IgD-negative memory B cell (primary cell): Measurements from ENCODE around the gene THRB. TPM values are rescaled to one million over a fixed set of nuclear protein-coding genes. Genes with fewer than 3 reads are reported as not detected.

ENCODE experiments used
- H3K27ac Mint-ChIP-seq, 3 donors: one replicate each; pipeline ENCODE4 v1.8.0; 2020 to 2022; ENCODE audit warnings: mild to moderate bottlenecking in 3 of 3, mixed read lengths in 3 of 3, moderate library complexity in 1 of 3
- H3K27me3 Mint-ChIP-seq: one replicate; pipeline ENCODE4 v1.8.0; 2021; ENCODE audit warnings: mixed read lengths
- H3K36me3 Mint-ChIP-seq: one replicate; pipeline ENCODE4 v1.8.0; 2020; ENCODE audit warnings: mild to moderate bottlenecking, mixed read lengths
- H3K4me1 Mint-ChIP-seq, 3 donors: one replicate each; pipeline ENCODE4 v1.8.0; 2020 to 2022; ENCODE audit warnings: mixed read lengths in 3 of 3, mild to moderate bottlenecking in 1 of 3
- H3K4me3 Mint-ChIP-seq, 4 donors: one replicate each; pipeline ENCODE4 v1.8.0; 2020 to 2022; ENCODE audit warnings: mild to moderate bottlenecking in 4 of 4, mixed read lengths in 4 of 4, moderate library complexity in 3 of 4
- H3K9me3 Mint-ChIP-seq, 3 donors: one replicate each; pipeline ENCODE4 v1.8.0; 2020 to 2021; ENCODE audit warnings: mixed read lengths in 3 of 3, mild to moderate bottlenecking in 1 of 3
- polyA plus RNA-seq: library from polyadenylated mRNA; unstranded; fragments of 300-500 nt; fragmentation: Illumina TruSeq; gene quantifications from one replicate; pipeline ENCODE4 v1.2.3, GENCODE V29; 2021

The THRB gene
- polyA plus RNA-seq, 1 donor from 2014 or later, result 0.38 TPM

DNA sequence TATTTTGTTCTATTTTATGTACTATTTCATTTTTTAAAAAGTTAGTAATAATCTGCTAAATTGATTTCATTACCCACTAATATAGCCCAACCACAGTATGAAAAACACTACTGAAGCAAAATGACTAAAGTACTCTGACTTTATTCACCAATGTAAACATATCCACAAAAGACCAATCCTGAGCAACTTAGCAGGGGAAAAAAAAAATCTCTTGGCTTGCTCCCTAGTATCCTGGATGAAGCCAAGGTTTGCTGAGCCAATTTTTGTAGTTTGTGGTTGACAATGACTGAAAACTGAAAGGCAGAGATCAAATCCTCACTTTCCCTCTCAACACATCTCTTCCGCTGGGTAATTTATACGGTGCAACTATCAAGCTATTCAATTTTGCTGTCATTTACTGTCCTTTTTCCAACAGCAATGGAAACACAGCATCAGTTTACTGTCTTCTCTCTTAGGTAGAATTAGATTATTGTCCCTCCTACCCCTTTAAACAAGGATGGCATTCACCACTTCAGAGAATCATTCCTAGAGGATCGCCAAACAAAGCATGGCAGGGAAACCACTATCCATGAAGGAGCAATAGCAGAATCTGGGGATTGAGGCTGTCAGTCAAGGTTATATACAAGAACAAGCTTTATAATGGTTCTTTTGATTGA lies 149.7 kb downstream of the THRB start:
- Mint-ChIP-seq H3K36me3 (no peaks in the 10 kb centered on the region), H3K27me3 (no peaks in the 10 kb centered on the region), H3K27ac (no peak overlapping the region), H3K4me3 (no peak overlapping the region), H3K4me1 (peaks cover 0 to 2% (median 0%) of the 10 kb centered on the region in 3 donors), H3K9me3 (peaks cover 0 to 2% (median 2%) of the 10 kb centered on the region in 3 donors)

DNA sequence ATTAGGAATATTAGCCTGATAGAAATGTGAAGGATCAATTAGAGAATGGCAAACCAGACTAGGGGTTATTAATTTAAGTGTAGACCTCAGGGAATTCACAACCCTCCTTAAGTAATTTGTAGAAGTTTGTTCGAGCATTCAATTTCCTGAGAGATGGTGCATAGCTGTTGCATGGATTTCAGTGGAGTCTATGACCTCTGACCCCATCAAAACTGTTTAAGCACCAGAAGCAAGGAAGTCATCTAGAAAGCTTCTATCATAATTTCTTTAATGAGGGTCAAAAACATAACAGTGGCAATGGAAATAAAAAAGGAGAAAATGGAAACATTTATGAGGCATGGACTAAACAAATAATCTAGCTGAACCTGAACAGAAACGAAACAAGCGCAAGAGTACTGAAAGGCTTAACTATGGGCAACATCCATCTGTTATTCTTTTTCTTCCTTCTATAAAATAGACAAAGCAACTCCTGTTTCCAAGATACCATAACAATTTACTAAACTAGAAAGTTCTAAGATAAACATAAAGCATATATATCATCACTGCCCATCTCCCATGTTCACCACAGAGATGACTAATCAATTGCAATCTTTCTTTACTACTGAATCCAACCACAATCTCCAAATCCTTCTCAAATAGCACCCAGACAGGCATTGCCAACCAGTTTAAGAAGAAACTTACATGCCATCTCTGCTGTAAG lies 151.4 kb downstream of the THRB start:
- Mint-ChIP-seq H3K9me3 (peaks cover 0 to 2% (median 2%) of the 10 kb centered on the region in 3 donors), H3K27me3 (no peaks in the 10 kb centered on the region)

DNA sequence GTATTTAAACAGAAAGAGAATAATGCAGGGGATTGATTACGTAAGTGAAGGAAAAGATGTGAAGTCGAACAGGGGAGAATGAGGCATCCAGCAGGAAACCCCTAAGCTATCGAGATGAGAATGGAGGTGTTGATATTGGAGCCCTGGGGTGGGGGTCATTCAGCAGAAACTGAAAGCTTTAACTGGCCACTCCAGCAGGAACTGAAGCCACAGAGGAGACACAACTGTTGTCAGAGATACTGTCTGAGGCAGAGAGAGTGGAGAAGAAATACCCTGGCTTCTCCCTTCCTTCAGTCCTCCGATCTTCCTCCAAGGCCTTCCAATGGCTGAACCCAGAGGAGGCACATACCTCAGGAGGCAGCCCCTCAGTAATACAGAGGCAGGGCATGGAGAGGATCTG lies 152.4 kb downstream of the THRB start:
- Mint-ChIP-seq H3K27ac (no peak overlapping the region), H3K9me3 (peaks cover 0 to 2% (median 2%) of the 10 kb centered on the region in 3 donors), H3K4me1 (peaks cover 0 to 2% (median 0%) of the 10 kb centered on the region in 3 donors), H3K36me3 (no peaks in the 10 kb centered on the region), H3K4me3 (no peak overlapping the region), H3K27me3 (no peaks in the 10 kb centered on the region)

More for the DNA sequence above, 151.4 kb downstream of the THRB start:
- Mint-ChIP-seq H3K27ac (no peak overlapping the region), H3K4me3 (no peak overlapping the region), H3K4me1 (peaks cover 0 to 2% (median 0%) of the 10 kb centered on the region in 3 donors), H3K36me3 (no peaks in the 10 kb centered on the region)

DNA sequence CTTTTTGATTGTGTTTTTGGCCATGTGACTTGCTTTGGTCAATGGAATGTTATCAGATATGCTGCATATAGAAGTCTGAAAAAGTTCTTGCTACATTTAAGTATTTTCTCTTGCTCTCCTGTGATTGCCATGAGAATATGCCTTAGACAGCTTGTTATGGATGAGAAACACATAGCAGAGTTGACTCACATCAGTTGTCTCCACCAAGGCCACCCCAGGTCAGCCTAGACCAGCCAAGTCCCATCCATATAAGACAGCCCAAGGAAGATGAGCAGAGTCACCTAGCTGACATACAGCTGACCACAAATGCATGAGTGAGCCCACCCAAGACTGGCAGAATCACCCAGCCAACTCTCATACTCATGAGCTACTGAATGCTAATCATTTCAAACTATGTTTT lies 153.0 kb downstream of the THRB start:
- Mint-ChIP-seq H3K4me1 (peaks cover 0 to 2% (median 0%) of the 10 kb centered on the region in 3 donors), H3K27ac (no peak overlapping the region), H3K9me3 (peaks cover 0 to 2% (median 2%) of the 10 kb centered on the region in 3 donors), H3K4me3 (no peak overlapping the region), H3K27me3 (no peaks in the 10 kb centered on the region), H3K36me3 (no peaks in the 10 kb centered on the region)

DNA sequence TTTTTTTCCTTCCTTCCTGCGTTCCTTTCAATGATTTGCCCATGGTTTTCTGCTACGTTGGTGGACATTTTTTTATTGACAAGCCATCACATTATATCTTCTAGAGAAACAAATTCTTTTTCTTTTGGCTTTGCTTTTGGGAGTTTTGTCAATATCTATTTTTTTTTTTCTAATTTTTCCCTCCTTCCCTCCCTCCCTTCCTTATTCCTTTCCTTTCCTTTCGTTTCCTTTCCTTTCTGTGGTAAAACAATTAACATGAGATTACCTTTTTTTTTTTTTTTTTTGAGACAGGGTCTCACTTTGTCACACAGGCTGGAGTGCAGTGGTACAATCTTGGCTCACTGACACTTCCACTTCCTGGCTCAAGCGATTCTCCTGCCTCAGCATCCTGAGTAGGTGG lies 153.7 kb downstream of the THRB start:
- Mint-ChIP-seq H3K4me1 (peaks cover 0 to 2% (median 0%) of the 10 kb centered on the region in 3 donors), H3K27me3 (no peaks in the 10 kb centered on the region), H3K4me3 (no peak overlapping the region), H3K36me3 (no peaks in the 10 kb centered on the region), H3K27ac (no peak overlapping the region), H3K9me3 (peaks cover 0 to 2% (median 2%) of the 10 kb centered on the region in 3 donors)

DNA sequence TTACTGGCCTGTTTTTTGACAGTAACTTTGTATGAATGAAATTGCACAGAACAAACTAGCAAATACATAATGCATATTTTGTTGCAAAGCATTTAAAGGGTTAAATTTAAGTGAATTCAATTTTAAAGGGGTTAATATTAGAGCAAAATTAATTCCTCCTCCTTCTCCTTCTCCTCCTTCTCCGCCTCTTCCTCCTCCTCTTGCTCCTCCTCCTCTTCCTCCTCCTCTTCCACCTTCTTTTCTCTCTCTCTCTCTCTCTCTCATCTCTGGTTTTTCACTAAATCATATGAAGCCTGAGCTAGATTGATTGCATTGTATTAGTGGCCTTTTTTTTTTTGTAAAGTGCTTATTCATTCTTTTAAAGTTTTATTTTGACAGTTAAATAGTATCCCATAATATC lies 154.5 kb downstream of the THRB start:
- peaks cover 0 to 2% (median 2%) of the 10 kb centered on the region in 3 donors for H3K9me3 Mint-ChIP-seq
- H3K4me3 Mint-ChIP-seq, result no peak overlapping the region
- no peaks in the 10 kb centered on the region for H3K27me3 Mint-ChIP-seq
- peaks cover 0 to 2% (median 0%) of the 10 kb centered on the region in 3 donors for H3K4me1 Mint-ChIP-seq
- no peaks in the 10 kb centered on the region for H3K36me3 Mint-ChIP-seq
- H3K27ac Mint-ChIP-seq, result no peak overlapping the region

DNA sequence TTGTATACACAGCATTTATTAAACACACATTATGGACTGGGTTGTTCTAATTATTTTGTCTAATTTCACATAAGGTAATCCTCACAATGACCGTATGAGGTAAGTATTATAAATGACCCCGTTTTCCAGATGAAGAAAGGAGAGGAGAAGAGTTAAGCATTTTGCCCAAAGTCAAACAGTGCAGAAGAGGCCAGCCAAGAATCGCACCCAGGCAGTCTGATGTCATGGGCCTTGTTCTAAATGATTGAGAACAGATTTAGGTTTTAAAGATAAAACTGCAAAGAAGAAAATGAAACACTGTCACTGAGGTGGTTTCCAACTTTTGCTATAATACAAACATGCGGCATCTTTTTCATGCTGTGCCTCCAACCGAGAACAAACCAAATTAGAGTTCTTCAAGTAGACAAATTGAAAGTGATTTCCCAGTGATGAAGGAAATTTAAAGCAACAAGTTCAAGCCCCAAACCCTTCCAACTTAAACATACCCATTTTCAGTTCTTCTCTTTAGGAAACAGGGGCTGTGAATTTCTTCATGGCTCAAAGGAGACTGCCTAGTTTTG lies 155.3 kb downstream of the THRB start:
- Mint-ChIP-seq H3K4me1 (peaks cover 0 to 2% (median 0%) of the 10 kb centered on the region in 3 donors), H3K27me3 (no peaks in the 10 kb centered on the region), H3K36me3 (no peaks in the 10 kb centered on the region), H3K9me3 (peaks cover 0 to 2% (median 2%) of the 10 kb centered on the region in 3 donors), H3K4me3 (no peak overlapping the region), H3K27ac (no peak overlapping the region)

DNA sequence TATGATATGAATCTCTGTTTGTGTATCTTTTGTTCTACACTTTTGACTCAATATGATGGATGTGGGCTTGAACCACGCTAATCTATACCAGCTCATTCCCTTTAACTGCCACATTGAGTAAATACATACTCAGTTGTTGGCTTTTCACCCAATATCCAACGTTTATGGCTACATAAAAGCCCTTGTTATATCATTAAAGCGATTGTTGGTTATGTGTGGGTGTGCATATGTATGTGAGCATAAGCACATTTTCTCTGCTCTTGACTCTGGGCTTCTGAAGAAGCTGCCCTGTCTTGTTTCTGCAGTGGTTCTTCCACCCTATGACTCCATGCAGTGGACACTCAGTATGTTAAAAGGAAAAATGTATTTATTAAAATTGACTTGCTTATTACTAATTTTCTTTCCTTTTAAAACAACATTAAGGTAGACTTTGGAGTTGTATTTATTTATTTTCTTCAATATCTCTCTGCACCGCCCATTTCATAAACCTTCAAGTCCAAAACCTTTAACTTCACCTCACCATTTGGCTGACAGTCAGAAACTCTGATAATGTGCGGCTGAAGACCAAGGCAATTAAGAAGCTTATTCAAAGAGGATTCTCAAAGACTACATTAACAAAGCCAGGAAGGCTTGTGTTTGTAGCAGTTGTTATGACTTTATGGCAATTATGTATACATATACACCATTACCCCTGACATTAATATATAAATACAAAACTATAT lies 156.1 kb downstream of the THRB start:
- Mint-ChIP-seq H3K4me1 (peaks cover 0 to 2% (median 0%) of the 10 kb centered on the region in 3 donors), H3K27me3 (no peaks in the 10 kb centered on the region), H3K4me3 (no peak overlapping the region), H3K27ac (no peak overlapping the region), H3K36me3 (no peaks in the 10 kb centered on the region), H3K9me3 (peaks cover 0 to 2% (median 2%) of the 10 kb centered on the region in 3 donors)

DNA sequence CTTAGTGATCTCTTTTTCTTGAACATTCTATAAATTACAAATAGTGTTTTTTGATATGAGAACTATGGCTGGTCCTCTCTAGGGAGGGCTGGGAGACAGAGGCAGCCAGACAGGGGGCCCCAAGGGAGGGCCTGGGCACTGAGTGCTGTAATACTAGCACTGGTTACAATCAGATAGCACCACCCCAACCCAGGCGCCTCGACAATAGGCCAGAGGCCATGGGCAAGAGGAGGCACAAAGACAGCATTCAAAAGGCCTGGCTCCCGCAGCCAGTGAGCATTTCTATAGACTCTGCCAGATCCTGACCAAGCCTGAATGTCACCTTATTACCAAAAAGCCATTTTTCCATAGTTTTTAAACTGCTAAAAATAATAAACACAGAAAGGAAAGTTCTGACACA lies 158.5 kb downstream of the THRB start:
- no peak overlapping the region for H3K27ac Mint-ChIP-seq
- no peaks in the 10 kb centered on the region for H3K27me3 Mint-ChIP-seq
- H3K4me3 Mint-ChIP-seq, result no peak overlapping the region

DNA sequence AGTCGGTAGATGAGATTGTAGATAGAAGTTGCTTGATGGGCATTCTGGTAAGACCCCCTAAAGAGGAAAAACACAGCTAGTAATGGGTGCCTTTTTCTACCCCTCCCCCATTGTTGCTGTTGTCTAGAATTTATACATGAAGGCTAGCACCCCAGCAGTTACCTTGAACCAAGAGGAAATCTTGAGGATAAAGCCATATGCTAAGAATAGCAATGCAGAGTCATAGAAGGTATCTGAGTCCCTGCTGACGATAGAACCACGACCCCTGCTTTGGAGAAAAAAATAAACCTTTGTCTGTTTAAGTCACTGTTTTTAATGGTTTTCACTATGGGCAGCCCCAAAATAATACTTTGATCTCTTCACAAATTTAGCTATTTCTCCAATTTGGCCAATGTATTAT lies 162.6 kb downstream of the THRB start:
- H3K27ac Mint-ChIP-seq, result no peak overlapping the region
- no peak overlapping the region for H3K4me3 Mint-ChIP-seq
- H3K4me1 Mint-ChIP-seq, result no peaks in the 10 kb centered on the region
- no peaks in the 10 kb centered on the region for H3K27me3 Mint-ChIP-seq
- H3K9me3 Mint-ChIP-seq, result peaks cover 0 to 3% (median 0%) of the 10 kb centered on the region in 3 donors
- H3K36me3 Mint-ChIP-seq, result no peaks in the 10 kb centered on the region

More for the DNA sequence above, 158.5 kb downstream of the THRB start:
- H3K4me1 Mint-ChIP-seq, result peaks cover 0 to 2% (median 0%) of the 10 kb centered on the region in 3 donors
- H3K9me3 Mint-ChIP-seq, result peaks cover 0 to 1% (median 0%) of the 10 kb centered on the region in 3 donors
- no peaks in the 10 kb centered on the region for H3K36me3 Mint-ChIP-seq

DNA sequence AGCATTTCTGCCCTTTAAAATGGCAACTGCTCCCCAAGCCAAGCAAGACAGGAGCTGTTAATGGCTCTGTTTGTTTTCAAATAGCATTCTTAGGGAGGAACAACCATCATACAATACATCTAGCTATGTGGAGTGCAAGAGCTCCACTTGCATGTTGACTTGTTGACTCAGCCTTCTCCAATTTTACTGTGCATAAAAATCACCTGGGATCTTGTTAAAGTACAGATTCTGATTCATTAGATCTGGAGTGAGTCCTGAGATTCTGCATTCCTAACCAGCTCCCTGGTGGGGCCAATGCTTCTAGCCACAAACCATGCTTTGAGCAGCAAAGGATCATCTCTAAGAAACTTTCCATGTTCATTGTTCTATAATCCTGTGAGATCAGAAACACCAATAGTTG lies 171.4 kb downstream of the THRB start:
- H3K9me3 Mint-ChIP-seq, result peaks cover 4 to 6% (median 6%) of the 10 kb centered on the region in 3 donors
- H3K27me3 Mint-ChIP-seq, result no peaks in the 10 kb centered on the region
- no peak overlapping the region for H3K4me3 Mint-ChIP-seq
- H3K36me3 Mint-ChIP-seq, result no peaks in the 10 kb centered on the region
- no peaks in the 10 kb centered on the region for H3K4me1 Mint-ChIP-seq
- no peak overlapping the region for H3K27ac Mint-ChIP-seq

DNA sequence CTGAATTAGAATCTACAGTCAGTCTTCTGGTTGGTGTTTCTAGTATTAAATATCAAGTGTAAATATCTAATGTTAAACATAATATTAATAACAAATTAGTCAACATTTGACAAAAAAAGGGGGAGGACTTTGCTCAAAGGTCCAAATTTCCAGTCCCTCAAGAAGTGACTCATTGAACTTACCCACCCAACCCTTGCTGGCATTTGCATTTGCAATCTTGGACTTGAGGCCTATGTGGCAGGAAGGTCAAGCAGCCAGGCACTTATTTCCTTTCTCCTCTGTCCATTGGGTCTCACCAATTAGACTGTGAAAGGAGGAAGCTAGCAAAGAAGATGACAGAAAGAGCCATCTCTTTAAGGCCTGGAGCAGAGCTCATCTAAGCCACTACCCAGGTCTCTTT lies 174.0 kb downstream of the THRB start:
- H3K9me3 Mint-ChIP-seq, result peaks cover 4 to 6% (median 6%) of the 10 kb centered on the region in 3 donors
- no peaks in the 10 kb centered on the region for H3K36me3 Mint-ChIP-seq
- H3K27me3 Mint-ChIP-seq, result peaks cover 1% of the 10 kb centered on the region
- no peak overlapping the region for H3K4me3 Mint-ChIP-seq
- no peak overlapping the region for H3K27ac Mint-ChIP-seq
- no peaks in the 10 kb centered on the region for H3K4me1 Mint-ChIP-seq

DNA sequence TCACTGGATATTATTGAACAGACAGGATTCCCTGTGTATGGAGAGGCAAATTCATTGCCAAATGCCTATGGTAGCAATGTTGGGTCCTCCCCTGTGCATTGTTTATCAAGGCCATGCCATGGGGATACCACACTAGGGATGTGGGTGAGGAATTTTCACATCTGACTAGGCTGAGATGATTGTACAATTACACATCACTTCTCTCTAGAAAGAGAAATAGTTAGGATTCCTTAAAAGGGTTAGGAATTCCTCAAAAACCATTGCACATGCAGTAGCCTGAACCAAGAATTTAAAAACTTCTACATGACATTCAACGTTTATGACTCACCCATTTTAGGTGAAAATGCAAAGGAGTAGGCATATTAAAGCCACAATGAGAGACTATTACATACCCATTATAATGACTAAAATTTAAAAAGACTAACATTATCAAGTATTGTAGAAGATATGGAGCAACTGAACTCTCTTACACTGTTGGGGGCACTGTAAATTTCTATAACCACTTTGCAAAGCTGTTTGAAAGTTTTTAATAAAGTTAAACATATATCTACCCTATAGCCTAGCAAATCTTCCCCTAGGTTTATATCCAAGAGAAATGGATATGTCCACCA lies 175.9 kb downstream of the THRB start:
- H3K27me3 Mint-ChIP-seq, result peaks cover 5% of the 10 kb centered on the region
- no peaks in the 10 kb centered on the region for H3K4me1 Mint-ChIP-seq
- no peak overlapping the region for H3K27ac Mint-ChIP-seq
- peaks cover 4 to 6% (median 6%) of the 10 kb centered on the region in 3 donors for H3K9me3 Mint-ChIP-seq
- no peaks in the 10 kb centered on the region for H3K36me3 Mint-ChIP-seq
- H3K4me3 Mint-ChIP-seq, result no peak overlapping the region

DNA sequence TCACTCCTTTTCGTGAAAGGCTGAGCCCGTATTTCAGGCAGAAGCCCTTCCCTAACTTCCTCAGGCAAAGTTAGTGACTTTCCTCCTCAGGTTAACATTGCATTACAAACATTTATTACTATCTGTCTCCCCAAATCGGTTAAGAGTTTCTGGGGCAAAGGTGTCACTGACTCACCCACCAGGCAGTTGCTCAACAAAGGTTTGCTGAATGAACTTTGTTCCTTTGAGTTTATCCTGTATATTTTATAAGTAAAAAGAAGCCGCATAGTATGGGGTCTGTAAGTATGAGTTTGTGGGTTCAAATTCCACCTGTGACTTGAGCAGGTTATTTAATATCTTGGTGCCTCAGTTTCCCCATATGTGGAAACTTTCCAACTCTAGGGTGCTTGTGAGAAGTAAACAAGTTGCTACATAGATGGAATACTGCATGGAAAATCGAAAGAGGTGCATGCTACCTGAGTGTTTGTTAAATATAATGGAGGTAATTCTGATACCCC lies 177.7 kb downstream of the THRB start:
- Mint-ChIP-seq H3K27ac (no peak overlapping the region), H3K4me1 (no peaks in the 10 kb centered on the region), H3K4me3 (no peak overlapping the region)

More for the DNA sequence above, 177.7 kb downstream of the THRB start:
- Mint-ChIP-seq H3K9me3 (peaks cover 4 to 6% (median 4%) of the 10 kb centered on the region in 3 donors), H3K36me3 (no peaks in the 10 kb centered on the region), H3K27me3 (peaks cover 5% of the 10 kb centered on the region)
